ENCODE measurements around the gene SPINT2.
"Not testable (repeated sequence)": the region's sequence is repeated elsewhere in the genome, so short reads cannot be mapped to it uniquely, and the experiment has no call there.

The SPINT2 gene

GRCh38 chr19:38324431-38324830 lies 60.1 kb downstream of the SPINT2 start:
- DNase-seq: no peak

GRCh38 chr19:38326591-38326990 lies 62.2 kb downstream of the SPINT2 start:
- DNase-seq: no peak

- no peak for DNase-seq
Observed at GRCh38 chr19:38329651-38330050, 65.3 kb downstream of the SPINT2 start.

- DNase-seq: no peak
Observed at GRCh38 chr19:38331728-38332127, 67.4 kb downstream of the SPINT2 start.

GRCh38 chr19:38333245-38333644 lies 68.9 kb downstream of the SPINT2 start:
- DNase-seq: no peak

GRCh38 chr19:38335949-38336637 lies 71.7 kb downstream of the SPINT2 start:
- peak; percentile 93 for DNase-seq

- peak; percentile 74 for DNase-seq
Observed at GRCh38 chr19:38336638-38337359, 72.4 kb downstream of the SPINT2 start.

GRCh38 chr19:38337360-38337653 lies 72.9 kb downstream of the SPINT2 start:
- no peak for DNase-seq

GRCh38 chr19:38339011-38339410 lies 74.6 kb downstream of the SPINT2 start:
- DNase-seq: not testable (repeated sequence)

GRCh38 chr19:38340927-38341326 lies 76.6 kb downstream of the SPINT2 start:
- DNase-seq: no peak

All from midbrain (tissue), 1 donor.